CD14-positive monocyte (primary cell): Measurements from ENCODE around the gene PDE4D. TPM values are rescaled to one million over a fixed set of nuclear protein-coding genes. Genes with fewer than 3 reads are reported as not detected.
"Not testable (repeated sequence)": the region's sequence is repeated elsewhere in the genome, so short reads cannot be mapped to it uniquely, and the experiment has no call there.

Experiments used
- DNase-seq, 3 donors: peaks; one replicate each; pipeline ENCODE4 v3.0.0-alpha.2; 2011 to 2022
- H2AFZ ChIP-seq: 2 replicates; pipeline ENCODE4 v1.6.0; 2012; ENCODE audit warnings: mild to moderate bottlenecking, low read depth, low read length, inconsistent platforms; ENCODE audit not compliant: insufficient read depth, poor library complexity, severe bottlenecking
- H3K27ac ChIP-seq, 2 donors: 1 replicate in 1 of 2; 2 replicates in 1 of 2; pipeline ENCODE4 v1.5.1; 2012 to 2013; ENCODE audit warnings: low read length in 2 of 2, control low read depth in 1 of 2, inconsistent platforms in 1 of 2, low read depth in 1 of 2, mild to moderate bottlenecking in 1 of 2
- H3K27me3 ChIP-seq, 2 donors: one replicate each; pipeline versions ENCODE4 v1.6.0 to v1.6.1; 2011 to 2013; ENCODE audit warnings: low read length in 2 of 2; ENCODE audit not compliant: control insufficient read depth in 2 of 2, insufficient read depth in 2 of 2
- H3K36me3 ChIP-seq, 2 donors: replicated peaks in 1 of 2; 1 replicate in 1 of 2; 2 replicates in 1 of 2; pipeline versions ENCODE4 v1.5.1 to v1.6.1; 2012 to 2013; ENCODE audit warnings: low read length in 2 of 2, control low read depth in 1 of 2, inconsistent platforms in 1 of 2, mild to moderate bottlenecking in 1 of 2; ENCODE audit not compliant: insufficient read depth in 2 of 2, control insufficient read depth in 1 of 2
- H3K4me1 ChIP-seq, 2 donors: 1 replicate in 1 of 2; 2 replicates in 1 of 2; pipeline versions ENCODE4 v1.5.1 to v1.6.1; 2012 to 2013; ENCODE audit warnings: low read length in 2 of 2, control low read depth in 1 of 2, inconsistent platforms in 1 of 2, mild to moderate bottlenecking in 1 of 2, moderate library complexity in 1 of 2; ENCODE audit not compliant: insufficient read depth in 2 of 2, control insufficient read depth in 1 of 2
- H3K4me2 ChIP-seq: replicated peaks from 2 replicates; pipeline ENCODE3; 2012; ENCODE audit warnings: low read length, moderate library complexity, mild to moderate bottlenecking; ENCODE audit not compliant: poor library complexity, severe bottlenecking; ENCODE audit errors: extremely low read depth
- H3K4me3 ChIP-seq, 3 experiments: fragments of 200-600 bp in 1 of 3; sonication (generic) in 1 of 3; replicated peaks in 1 of 3; 1 replicate in 2 of 3; 2 replicates in 1 of 3; pipeline ENCODE4 v1.5.1; 2011 to 2013; ENCODE audit warnings: low read length in 3 of 3, mild to moderate bottlenecking in 3 of 3, control low read depth in 2 of 3, low read depth in 2 of 3, inconsistent platforms in 1 of 3, moderate library complexity in 1 of 3
- H3K79me2 ChIP-seq: 2 replicates; pipeline ENCODE4 v1.6.0; 2012; ENCODE audit warnings: mild to moderate bottlenecking, control low read depth, inconsistent platforms, low read length, moderate library complexity; ENCODE audit not compliant: insufficient read depth
- H3K9ac ChIP-seq: 2 replicates; pipeline ENCODE4 v1.6.0; 2017; ENCODE audit warnings: low read length, mild to moderate bottlenecking; ENCODE audit not compliant: insufficient read depth, poor library complexity, severe bottlenecking
- H3K9me3 ChIP-seq, 2 donors: replicated peaks in 1 of 2; 1 replicate in 1 of 2; 2 replicates in 1 of 2; pipeline versions ENCODE4 v1.5.1 to v1.6.1; 2012 to 2013; ENCODE audit warnings: low read length in 2 of 2, control low read depth in 1 of 2; ENCODE audit not compliant: control insufficient read depth in 1 of 2, insufficient read depth in 1 of 2
- H4K20me1 ChIP-seq: 2 replicates; pipeline ENCODE4 v1.6.0; 2012; ENCODE audit warnings: mild to moderate bottlenecking, low read length, control low read depth, moderate library complexity; ENCODE audit not compliant: insufficient read depth
- H3K27ac Mint-ChIP-seq, 7 donors: one replicate each; pipeline ENCODE4 v1.8.0; 2020; ENCODE audit warnings: mild to moderate bottlenecking in 7 of 7, mixed read lengths in 7 of 7, moderate library complexity in 6 of 7, inconsistent platforms in 2 of 7
- H3K27me3 Mint-ChIP-seq, 3 donors: one replicate each; pipeline ENCODE4 v1.8.0; 2021 to 2022; ENCODE audit warnings: low read depth in 3 of 3, mild to moderate bottlenecking in 3 of 3, mixed read lengths in 3 of 3, moderate library complexity in 3 of 3, inconsistent platforms in 1 of 3
- H3K36me3 Mint-ChIP-seq, 2 donors: one replicate each; pipeline ENCODE4 v1.8.0; 2020; ENCODE audit warnings: mixed read lengths in 2 of 2, inconsistent platforms in 1 of 2, mild to moderate bottlenecking in 1 of 2
- H3K4me1 Mint-ChIP-seq: one replicate; pipeline ENCODE4 v1.8.0; 2020; ENCODE audit warnings: mild to moderate bottlenecking, mixed read lengths
- H3K4me3 Mint-ChIP-seq, 2 donors: one replicate each; pipeline ENCODE4 v1.8.0; 2020; ENCODE audit warnings: mild to moderate bottlenecking in 2 of 2, mixed read lengths in 2 of 2, moderate library complexity in 1 of 2
- H3K9me3 Mint-ChIP-seq, 7 donors: one replicate each; pipeline ENCODE4 v1.8.0; 2020 to 2022; ENCODE audit warnings: mixed read lengths in 7 of 7, mild to moderate bottlenecking in 6 of 7, moderate library complexity in 6 of 7, inconsistent platforms in 2 of 7
- WGBS: methylation state at CpG from one replicate; pipeline ENCODE4 v1.1.5; 2013; ENCODE audit warnings: missing lambda C conversion rate; ENCODE audit not compliant: insufficient coverage; 5-methylcytosine and 5-hydroxymethylcytosine counted together
- intact Hi-C, 2 donors: fragments of 100-400 bp; cut with micrococcal nuclease; formaldehyde crosslinking; loops; one replicate each; pipeline versions ENCODE4 v1.15.0 to v1.15.1; 2023
- polyA plus RNA-seq, 3 donors: library from polyadenylated mRNA; depleted of rRNA in 1 of 3; unstranded in 2 of 3; stranded (reverse) in 1 of 3; fragments of 300-500 nt in 2 of 3; fragments of >200 nt in 1 of 3; fragmentation: Illumina TruSeq in 2 of 3; gene quantifications; 1 replicate in 2 of 3; 2 replicates in 1 of 3; pipeline ENCODE4 v1.2.3, GENCODE V29; 2012 to 2021
- TF ChIP-seq, protein P1 (sequence below): fragments of 200-600 bp; IDR thresholded peaks from one replicate; pipeline ENCODE4 v1.8.0; 2022; ENCODE audit warnings: antibody characterized with exemption, mild to moderate bottlenecking

Gene PDE4D
- polyA plus RNA-seq, 3 donors: 1.9 to 3.4 (median 2.8) TPM

GRCh38 chr5:59597690-59598546 is 295.6 kb downstream of the PDE4D start:
- H3K4me3 Mint-ChIP-seq: peak overlapping the region; percentile 74 to 91
- DNase-seq: no peak

DNA sequence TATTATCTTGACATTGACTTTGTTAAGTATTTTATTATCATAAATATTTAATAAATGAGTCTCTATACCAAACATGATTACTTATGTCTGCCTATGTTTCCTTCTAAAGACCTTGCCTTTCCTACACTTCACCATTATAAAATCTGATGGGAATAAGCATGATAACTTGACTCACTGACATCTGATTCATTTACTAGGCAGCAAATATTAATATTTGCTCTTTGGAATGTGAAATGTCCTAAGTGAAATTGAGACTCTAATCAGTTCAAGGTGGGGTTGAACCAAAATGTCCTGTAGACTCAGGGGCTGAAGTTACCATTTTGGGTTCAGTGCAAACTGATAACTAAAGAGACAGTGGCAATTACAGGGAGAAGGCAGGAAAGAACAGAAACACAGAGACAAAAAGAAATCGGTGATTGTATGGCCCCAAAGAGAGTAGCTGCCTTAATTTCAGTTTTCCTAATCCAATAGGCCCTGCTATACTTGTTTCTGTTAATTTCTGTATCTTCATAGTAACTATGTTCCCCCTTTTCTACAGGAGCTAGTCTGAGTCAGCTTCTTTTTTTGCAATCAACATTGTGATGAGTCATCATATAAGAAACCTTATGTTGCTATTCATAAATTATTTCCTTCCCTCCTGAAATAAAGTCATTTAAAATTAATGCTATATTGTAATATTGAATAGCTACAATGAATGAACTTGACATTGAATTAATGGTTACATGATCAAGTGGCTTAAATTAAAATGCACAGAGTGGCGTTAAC is 296.8 kb downstream of the PDE4D start:
- peak overlapping the region in 1 of 2 donors; percentile 3 for H3K27ac ChIP-seq
- no peak overlapping the region for H2AFZ ChIP-seq
- H3K4me3 Mint-ChIP-seq: no peak overlapping the region
- H3K4me2 ChIP-seq: peak overlapping the region; percentile 2
- H3K9me3 ChIP-seq: no peaks in the 10 kb centered on the region
- H3K79me2 ChIP-seq: no peaks in the 10 kb centered on the region
- no peak overlapping the region for H3K4me3 ChIP-seq
- peaks cover 13 to 16% of the 10 kb centered on the region in 2 donors for H3K4me1 ChIP-seq
- TF ChIP-seq, protein P1, sequence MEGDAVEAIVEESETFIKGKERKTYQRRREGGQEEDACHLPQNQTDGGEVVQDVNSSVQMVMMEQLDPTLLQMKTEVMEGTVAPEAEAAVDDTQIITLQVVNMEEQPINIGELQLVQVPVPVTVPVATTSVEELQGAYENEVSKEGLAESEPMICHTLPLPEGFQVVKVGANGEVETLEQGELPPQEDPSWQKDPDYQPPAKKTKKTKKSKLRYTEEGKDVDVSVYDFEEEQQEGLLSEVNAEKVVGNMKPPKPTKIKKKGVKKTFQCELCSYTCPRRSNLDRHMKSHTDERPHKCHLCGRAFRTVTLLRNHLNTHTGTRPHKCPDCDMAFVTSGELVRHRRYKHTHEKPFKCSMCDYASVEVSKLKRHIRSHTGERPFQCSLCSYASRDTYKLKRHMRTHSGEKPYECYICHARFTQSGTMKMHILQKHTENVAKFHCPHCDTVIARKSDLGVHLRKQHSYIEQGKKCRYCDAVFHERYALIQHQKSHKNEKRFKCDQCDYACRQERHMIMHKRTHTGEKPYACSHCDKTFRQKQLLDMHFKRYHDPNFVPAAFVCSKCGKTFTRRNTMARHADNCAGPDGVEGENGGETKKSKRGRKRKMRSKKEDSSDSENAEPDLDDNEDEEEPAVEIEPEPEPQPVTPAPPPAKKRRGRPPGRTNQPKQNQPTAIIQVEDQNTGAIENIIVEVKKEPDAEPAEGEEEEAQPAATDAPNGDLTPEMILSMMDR: no peak
- no CpG with 5 or more reads among the region's 2 CpGs for WGBS
- H3K4me1 Mint-ChIP-seq: peaks cover 24% of the 10 kb centered on the region
- no peaks in the 10 kb centered on the region for H4K20me1 ChIP-seq
- H3K9ac ChIP-seq: no peak overlapping the region
- intact Hi-C loops: no loop called here
- peak; percentile 6 to 43 (median 36) for DNase-seq
- H3K27me3 ChIP-seq: no peaks in the 10 kb centered on the region
- no peaks in the 10 kb centered on the region for H3K36me3 ChIP-seq
- no peaks in the 10 kb centered on the region for H3K27me3 Mint-ChIP-seq
- peak overlapping the region in 1 of 7 donors; percentile 11 for H3K27ac Mint-ChIP-seq
- peaks cover 0 to 8% of the 10 kb centered on the region in 2 donors for H3K36me3 Mint-ChIP-seq
- H3K9me3 Mint-ChIP-seq: no peaks in the 10 kb centered on the region

More at GRCh38 chr5:59597690-59598546, 295.6 kb downstream of the PDE4D start:
- Histone ChIP-seq H3K9me3 (no peaks in the 10 kb centered on the region), H3K79me2 (no peaks in the 10 kb centered on the region), H3K27ac (peak overlapping the region in 1 of 2 donors; percentile 54), H2AFZ (peak overlapping the region; percentile 70), H4K20me1 (no peaks in the 10 kb centered on the region), H3K36me3 (no peaks in the 10 kb centered on the region), H3K4me3 (peak overlapping the region; percentile 13 to 69 (median 56)), H3K27me3 (no peaks in the 10 kb centered on the region), H3K4me1 (peaks cover 13 to 16% of the 10 kb centered on the region in 2 donors), H3K4me2 (peak overlapping the region; percentile 65), H3K9ac (peak overlapping the region; percentile 36)
- Mint-ChIP-seq H3K36me3 (peaks cover 0 to 5% of the 10 kb centered on the region in 2 donors), H3K27me3 (no peaks in the 10 kb centered on the region), H3K27ac (peak overlapping the region in 3 of 7 donors; percentile 42 to 79 (median 55)), H3K9me3 (no peaks in the 10 kb centered on the region), H3K4me1 (peaks cover 24% of the 10 kb centered on the region)
- TF ChIP-seq, protein P1: no peak
- intact Hi-C loops: no loop called here
- WGBS: no CpG with 5 or more reads among the region's 6 CpGs

GRCh38 chr5:59594118-59594517 is 299.4 kb downstream of the PDE4D start:
- H3K9me3 ChIP-seq, H3K9me3 Mint-ChIP-seq, H3K36me3 Mint-ChIP-seq, H3K27me3 ChIP-seq, H3K79me2 ChIP-seq, H3K4me2 ChIP-seq, DNase-seq, H3K4me3 Mint-ChIP-seq, intact Hi-C loops, H4K20me1 ChIP-seq, H2AFZ ChIP-seq, H3K9ac ChIP-seq, H3K27ac ChIP-seq, H3K36me3 ChIP-seq, H3K4me3 ChIP-seq, H3K27ac Mint-ChIP-seq, H3K27me3 Mint-ChIP-seq: not testable (repeated sequence)
- peaks cover 21% of the 10 kb centered on the region for H3K4me1 Mint-ChIP-seq
- 100% methylated on average over 2 of the region's 5 CpGs for WGBS
- peaks cover 12 to 15% of the 10 kb centered on the region in 2 donors for H3K4me1 ChIP-seq
